HEK293 (cell line): ENCODE data around the gene BCL11B.

Source experiments
- CTCF ChIA-PET: fragments of 350-600 bp; formaldehyde crosslinking; extraction: SDS; loops from one replicate; lab custom pipeline; 2021; ENCODE audit warnings: antibody characterized with exemption; lab: Yijun Ruan, JAX
- POLR2A ChIA-PET: fragments of 300-600 bp; formaldehyde crosslinking; extraction: SDS; loops from one replicate; lab custom pipeline; 2020; ENCODE audit warnings: antibody characterized with exemption, inconsistent platforms; lab: Yijun Ruan, JAX
- H3K27ac ChIP-seq: fragments of 200-500 bp; sonication (Bioruptor generic); 2 replicates; pipeline ENCODE4 v1.5.1; 2014; ENCODE audit warnings: low read depth, low read length, control low read depth, inconsistent platforms; ENCODE audit errors: extremely low read depth
- H3K36me3 ChIP-seq, 2 experiments: fragments of 200-500 bp in 1 of 2; sonication (Bioruptor generic) in 1 of 2; 1 replicate in 1 of 2; 2 replicates in 1 of 2; pipeline ENCODE4 v1.5.1; 2014 to 2017; ENCODE audit warnings: inconsistent platforms in 2 of 2, low read length in 2 of 2; ENCODE audit not compliant: control insufficient read depth in 2 of 2, insufficient read depth in 1 of 2
- H3K4me1 ChIP-seq: fragments of 200-500 bp; sonication (Bioruptor generic); 2 replicates; pipeline ENCODE4 v1.5.1; 2014; ENCODE audit warnings: mild to moderate bottlenecking, low read length, inconsistent platforms; ENCODE audit not compliant: control insufficient read depth, insufficient read depth
- H3K4me3 ChIP-seq: 2 replicates; pipeline ENCODE4 v1.5.1; 2011; ENCODE audit warnings: low read depth, mild to moderate bottlenecking, control low read depth, low read length, moderate library complexity
- H3K9me3 ChIP-seq: fragments of 200-500 bp; sonication (Bioruptor generic); 2 replicates; pipeline ENCODE4 v1.5.1; 2014; ENCODE audit warnings: low read depth, low read length, inconsistent platforms; ENCODE audit not compliant: control insufficient read depth, insufficient read depth
- ELK4 ChIP-seq: IDR thresholded peaks from 2 replicates; pipeline ENCODE4 v1.6.1; 2011; ENCODE audit warnings: mild to moderate bottlenecking, low read depth, low read length, borderline replicate concordance
- KLF1 ChIP-seq: fragments of 450-650 bp; formaldehyde crosslinking; IDR thresholded peaks from 2 replicates; pipeline ENCODE4 v1.5.1; 2016; ENCODE audit warnings: missing biosample characterization, missing genetic modification characterization
- KLF9 ChIP-seq: fragments of 450-650 bp; formaldehyde crosslinking; IDR thresholded peaks from 2 replicates; pipeline ENCODE4 v1.5.1; 2016; ENCODE audit warnings: missing biosample characterization, missing genetic modification characterization, low read depth
- MEIS1 ChIP-seq: sonication (generic); formaldehyde crosslinking; IDR thresholded peaks from 2 replicates; pipeline ENCODE4 v1.8.1; 2022; ENCODE audit warnings: missing genetic modification reagents, mild to moderate bottlenecking, borderline replicate concordance
- OSR2 ChIP-seq: fragments of 450-650 bp; formaldehyde crosslinking; IDR thresholded peaks from 2 replicates; pipeline ENCODE4 v1.5.1; 2016; ENCODE audit warnings: missing biosample characterization, missing genetic modification characterization
- PBX3 ChIP-seq: sonication (generic); formaldehyde crosslinking; IDR thresholded peaks from 2 replicates; pipeline ENCODE4 v1.8.1; 2022; ENCODE audit warnings: mild to moderate bottlenecking, moderate library complexity, missing genetic modification reagents
- SP3 ChIP-seq: fragments of 450-650 bp; formaldehyde crosslinking; IDR thresholded peaks from 2 replicates; pipeline ENCODE4 v1.5.1; 2016; ENCODE audit warnings: missing biosample characterization, missing genetic modification characterization
- ZNF10 ChIP-seq: fragments of 450-650 bp; formaldehyde crosslinking; IDR thresholded peaks from 2 replicates; pipeline ENCODE4 v1.5.1; 2017; ENCODE audit warnings: missing biosample characterization, missing genetic modification characterization
- ZNF23 ChIP-seq: fragments of 450-650 bp; formaldehyde crosslinking; IDR thresholded peaks from 2 replicates; pipeline ENCODE4 v1.5.1; 2016; ENCODE audit warnings: missing biosample characterization, missing genetic modification characterization, borderline replicate concordance
- ZNF266 ChIP-seq: fragments of 450-650 bp; formaldehyde crosslinking; IDR thresholded peaks from 2 replicates; pipeline ENCODE4 v1.5.1; 2016; ENCODE audit warnings: missing biosample characterization, missing genetic modification characterization, low read depth
- ZNF274 ChIP-seq, 2 experiments: fragments of 200-500 bp in 1 of 2; fragments of 450-650 bp in 1 of 2; sonication (Bioruptor generic) in 1 of 2; formaldehyde crosslinking in 1 of 2; IDR thresholded peaks; 2 replicates each; pipeline versions ENCODE4 v1.5.1 to v1.6.1; 2014 to 2016; ENCODE audit warnings: borderline replicate concordance in 1 of 2, inconsistent platforms in 1 of 2, low read length in 1 of 2, missing biosample characterization in 1 of 2, missing genetic modification characterization in 1 of 2
- ZNF350 ChIP-seq: fragments of 450-650 bp; formaldehyde crosslinking; IDR thresholded peaks from 2 replicates; pipeline ENCODE4 v1.5.0; 2017; ENCODE audit warnings: missing biosample characterization, mild to moderate bottlenecking, missing genetic modification characterization
- ZNF501 ChIP-seq: fragments of 450-650 bp; formaldehyde crosslinking; IDR thresholded peaks from 2 replicates; pipeline ENCODE4 v1.5.1; 2016; ENCODE audit warnings: missing biosample characterization, missing genetic modification characterization
- ZNF544 ChIP-seq: fragments of 450-650 bp; formaldehyde crosslinking; IDR thresholded peaks from 2 replicates; pipeline ENCODE4 v1.5.0; 2017; ENCODE audit warnings: missing biosample characterization, missing genetic modification characterization
- ZNF571 ChIP-seq: fragments of 450-650 bp; formaldehyde crosslinking; IDR thresholded peaks from 2 replicates; pipeline ENCODE4 v1.5.0; 2017; ENCODE audit warnings: missing biosample characterization, missing genetic modification characterization
- ZNF629 ChIP-seq: fragments of 450-650 bp; formaldehyde crosslinking; IDR thresholded peaks from 2 replicates; pipeline ENCODE4 v1.5.1; 2017; ENCODE audit warnings: missing biosample characterization, missing genetic modification characterization
- ZNF639 ChIP-seq: fragments of 450-650 bp; formaldehyde crosslinking; IDR thresholded peaks from 2 replicates; pipeline ENCODE4 v1.5.1; 2016; ENCODE audit warnings: missing biosample characterization, missing genetic modification characterization
- ZNF660 ChIP-seq: fragments of 450-650 bp; IDR thresholded peaks from 2 replicates; pipeline ENCODE4 v1.5.1; 2018; ENCODE audit warnings: missing biosample characterization, mild to moderate bottlenecking, missing genetic modification characterization
- ZNF704 ChIP-seq: fragments of 450-650 bp; formaldehyde crosslinking; IDR thresholded peaks from 2 replicates; pipeline ENCODE4 v1.5.1; 2016; ENCODE audit warnings: missing biosample characterization, missing genetic modification characterization
- ZNF843 ChIP-seq: fragments of 450-650 bp; formaldehyde crosslinking; IDR thresholded peaks from 2 replicates; pipeline ENCODE4 v1.5.1; 2016; ENCODE audit warnings: missing biosample characterization, missing genetic modification characterization
- ZSCAN23 ChIP-seq: fragments of 450-650 bp; formaldehyde crosslinking; IDR thresholded peaks from 2 replicates; pipeline ENCODE4 v1.5.1; 2016; ENCODE audit warnings: missing biosample characterization, missing genetic modification characterization

Gene BCL11B

GRCh38 chr14:99233222-99234035, 38.6 kb downstream of the BCL11B start (continued):
- TF ChIP-seq ZNF23 (tag by site-specific recombination) (no peak), SP3 (no peak), ZNF350 (tag by site-specific recombination) (no peak)

- CTCF ChIA-PET = no interaction called here
- Histone ChIP-seq H3K4me1 (peaks cover 19% of the 10 kb centered on the region), H3K36me3 (peaks cover 0 to 3% of the 10 kb centered on the region in 2 experiments; a peak in 1 of 3 replicates), H3K9me3 (no peaks in the 10 kb centered on the region), H3K4me3 (no peak overlapping the region), H3K27ac (no peak overlapping the region)
- POLR2A ChIA-PET = no interaction called here
- TF ChIP-seq KLF9 (tag by site-specific recombination) (no peak), ZNF843 (no peak), ZNF629 (tag by site-specific recombination) (no peak), KLF1 (tag by site-specific recombination) (no peak), ZNF350 (tag by site-specific recombination) (no peak), ZNF266 (tag by site-specific recombination) (no peak), ZSCAN23 (tag by site-specific recombination) (no peak), ZNF10 (tag by site-specific recombination) (no peak), OSR2 (tag by site-specific recombination) (no peak), ZNF639 (no peak), ZNF274 (IDR thresholded peaks at IDR 0.05; ENCODE audit: low read length) (no peak), ZNF274 (tag by site-specific recombination; IDR thresholded peaks at IDR 0.05; ENCODE audit: borderline replicate concordance) (no peak), MEIS1 (CRISPR knock-in tag) (no peak), ZNF704 (tag by site-specific recombination) (no peak), PBX3 (CRISPR knock-in tag) (no peak), ELK4 (no peak), ZNF571 (tag by site-specific recombination) (no peak), ZNF544 (tag by site-specific recombination) (no peak), ZNF660 (tag by site-specific recombination) (no peak), ZNF501 (tag by site-specific recombination) (no peak)
Measured at GRCh38 chr14:99232714-99233214, 39.2 kb downstream of the BCL11B start.
